ENCODE data around the gene NT5C. TPM values are rescaled to one million over a fixed set of nuclear protein-coding genes. Genes with fewer than 3 reads are reported as not detected.

NT5C gene
- total RNA-seq, 4 donors from 2014 or later: 151 to 176 (median 156) TPM

DNA sequence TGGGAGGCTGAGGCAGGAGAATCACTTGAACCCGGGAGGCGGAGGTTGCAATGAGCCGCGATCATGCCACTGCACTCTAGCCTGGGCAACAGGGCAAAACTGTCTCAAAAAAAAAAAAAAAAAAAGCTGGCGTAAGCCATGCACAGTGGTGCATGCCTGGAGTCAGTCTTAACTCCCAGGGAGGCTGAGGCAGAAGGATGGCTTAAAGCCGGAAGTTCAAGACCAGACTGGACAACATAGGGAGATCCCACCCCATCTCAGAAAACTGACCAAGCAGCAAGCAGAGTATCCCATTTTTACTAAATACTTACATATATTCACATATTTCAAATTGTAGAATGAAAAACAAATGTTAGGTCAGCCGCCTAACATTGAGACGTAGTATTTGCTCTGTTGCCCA, 4.6 kb downstream of the NT5C start:
- Histone ChIP-seq H3K36me3 (peaks cover 0 to 12% (median 0%) of the 10 kb centered on the region in 3 donors), H3K27ac (peak overlapping the region in 1 of 4 donors; percentile 73), H3K9me3 (no peaks in the 10 kb centered on the region), H3K4me3 (no peak overlapping the region), H3K27me3 (no peaks in the 10 kb centered on the region), H3K4me1 (peaks cover 5 to 57% (median 19%) of the 10 kb centered on the region in 4 donors)
- no peak for TF ChIP-seq POLR2A (IDR thresholded peaks at IDR 0.05)
- no peak for TF ChIP-seq CTCF (IDR thresholded peaks at IDR 0.05)
- DNase-seq: no peak

DNA sequence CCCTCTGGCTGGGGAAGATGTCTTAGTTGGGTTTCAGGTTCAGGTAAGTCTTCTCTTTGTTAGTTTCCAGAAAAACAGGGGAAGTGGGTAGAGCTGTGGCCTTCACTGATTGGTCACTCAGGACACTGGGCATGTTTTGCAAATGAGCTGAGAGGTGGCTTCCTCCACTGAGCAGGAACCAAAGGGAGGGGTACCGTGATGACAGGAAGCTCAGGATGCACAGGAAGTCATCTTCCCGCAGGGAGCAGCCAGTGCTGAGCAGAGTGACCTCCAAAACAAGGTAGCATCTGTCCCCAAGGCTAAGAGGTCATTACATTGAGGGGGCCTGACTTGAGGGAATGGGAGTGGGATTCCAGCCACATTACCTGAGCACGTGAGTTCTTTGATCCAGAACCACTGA, 5.6 kb downstream of the NT5C start:
- H3K36me3 ChIP-seq: peaks cover 0 to 17% (median 0%) of the 10 kb centered on the region in 3 donors
- peak overlapping the region; percentile 42 to 89 (median 82) for H3K27ac ChIP-seq
- no peaks in the 10 kb centered on the region for H3K9me3 ChIP-seq
- no peaks in the 10 kb centered on the region for H3K27me3 ChIP-seq
- H3K4me1 ChIP-seq: peaks cover 5 to 57% (median 19%) of the 10 kb centered on the region in 4 donors
- H3K4me3 ChIP-seq: no peak overlapping the region
- no peak for DNase-seq
- TF ChIP-seq POLR2A (IDR thresholded peaks at IDR 0.05): no peak
- no peak for TF ChIP-seq CTCF (IDR thresholded peaks at IDR 0.05)

- Histone ChIP-seq H3K4me3 (no peak overlapping the region), H3K4me1 (peaks cover 5 to 51% (median 17%) of the 10 kb centered on the region in 4 donors), H3K27me3 (no peaks in the 10 kb centered on the region), H3K27ac (peak overlapping the region in 3 of 4 donors; percentile 75 to 89 (median 88)), H3K36me3 (peaks cover 0 to 11% (median 0%) of the 10 kb centered on the region in 3 donors), H3K9me3 (no peaks in the 10 kb centered on the region)
- TF ChIP-seq POLR2A (IDR thresholded peaks at IDR 0.05): no peak
- no peak for TF ChIP-seq CTCF (IDR thresholded peaks at IDR 0.05)
- no peak for DNase-seq
Measured at GRCh38 chr17:75124819-75125162, 6.8 kb downstream of the NT5C start.

DNA sequence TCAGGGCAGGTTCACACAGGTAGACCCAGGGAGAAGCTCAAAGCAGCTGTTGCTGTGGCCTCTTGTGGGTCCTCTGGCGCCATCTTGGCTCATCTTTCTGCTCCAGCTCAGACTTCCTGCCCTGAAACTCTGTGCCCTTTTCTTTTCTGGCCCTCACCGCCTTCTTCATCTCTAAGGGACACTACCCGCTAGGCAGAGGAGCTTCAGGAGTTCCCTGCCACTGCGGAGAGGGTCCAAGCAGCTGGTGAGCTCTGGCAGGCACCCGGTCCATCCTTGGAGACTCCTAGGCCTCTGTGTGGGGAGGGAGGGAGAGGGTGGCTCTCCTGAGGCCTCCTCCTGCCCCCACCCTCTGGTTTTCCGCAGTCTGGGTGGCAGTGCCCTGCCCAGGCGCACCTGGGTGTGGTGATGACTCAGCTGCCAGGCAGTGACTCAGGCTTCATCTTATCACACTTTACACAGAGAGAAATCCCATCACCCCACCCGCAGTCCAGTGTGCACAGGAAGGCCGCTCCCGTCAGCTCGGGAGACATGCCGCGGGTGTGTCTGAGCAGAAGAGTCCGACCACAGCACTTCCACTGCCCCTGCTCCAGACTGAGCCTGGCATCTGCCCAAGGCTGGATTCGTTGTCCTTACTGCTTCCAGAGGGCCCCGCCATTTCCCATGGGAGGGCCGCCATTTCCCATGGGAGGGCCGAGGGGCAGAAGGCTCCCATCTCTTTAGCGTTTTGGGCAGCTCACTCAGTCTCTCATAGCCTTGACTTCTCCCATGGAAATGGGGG, 7.3 kb downstream of the NT5C start:
- H3K36me3 ChIP-seq: peaks cover 0 to 7% (median 0%) of the 10 kb centered on the region in 3 donors
- TF ChIP-seq CTCF (IDR thresholded peaks at IDR 0.05) (no peak), POLR2A (IDR thresholded peaks at IDR 0.05) (peak; percentile 56 to 88)
- H3K27ac ChIP-seq: peak overlapping the region; percentile 2 to 89 (median 82)
- DNase-seq: peak in 2 of 3 donors; percentile 95 to 96
- peak overlapping the region in 1 of 4 donors; percentile 5 for H3K4me3 ChIP-seq
- no peaks in the 10 kb centered on the region for H3K27me3 ChIP-seq
- peaks cover 5 to 48% (median 17%) of the 10 kb centered on the region in 4 donors for H3K4me1 ChIP-seq
- no peaks in the 10 kb centered on the region for H3K9me3 ChIP-seq

DNA sequence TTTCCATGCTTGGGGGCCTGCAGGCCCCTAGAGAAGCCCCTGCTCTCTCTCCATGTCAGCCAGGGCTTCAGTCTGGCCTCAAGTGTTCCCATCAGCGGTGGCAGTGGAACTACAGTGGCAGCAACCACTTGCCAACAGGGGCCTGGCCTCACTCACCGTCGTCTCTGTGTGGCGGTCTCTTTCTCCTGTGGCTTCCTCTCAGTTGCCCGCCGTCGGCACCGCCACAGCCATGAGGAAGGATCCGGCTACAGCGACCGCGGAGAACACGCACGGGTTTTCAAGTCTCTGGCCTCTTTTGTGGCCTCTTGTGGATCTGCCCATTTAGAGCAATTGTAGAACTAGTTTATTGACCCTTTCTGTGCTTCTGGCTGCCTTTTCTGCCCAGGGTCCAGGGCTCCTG, 13.2 kb downstream of the NT5C start:
- peak overlapping the region in 3 of 4 donors; percentile 70 to 97 (median 90) for H3K27ac ChIP-seq
- H3K4me1 ChIP-seq: peaks cover 5 to 35% (median 9%) of the 10 kb centered on the region in 4 donors
- DNase-seq: no peak
- H3K27me3 ChIP-seq: no peaks in the 10 kb centered on the region
- H3K36me3 ChIP-seq: peaks cover 0 to 7% (median 0%) of the 10 kb centered on the region in 3 donors
- H3K9me3 ChIP-seq: no peaks in the 10 kb centered on the region
- H3K4me3 ChIP-seq: no peak overlapping the region
- TF ChIP-seq CTCF (IDR thresholded peaks at IDR 0.05): no peak
- no peak for TF ChIP-seq POLR2A (IDR thresholded peaks at IDR 0.05)

Measured in Peyer's patch (tissue), 4 donors.